Skeletal muscle cell (primary cell): ENCODE measurements around the gene TMEM53.

Experiments
- DNase-seq: peaks from one replicate; pipeline ENCODE4 v3.0.0-alpha.2; 2010; ENCODE audit warnings: low read depth
- H3K4me3 ChIP-seq: 2 replicates; pipeline ENCODE4 v1.5.1; 2011; ENCODE audit warnings: low read depth, mild to moderate bottlenecking, control low read depth, low read length, moderate library complexity

The TMEM53 gene

GRCh38 chr1:44674113-44675000 is at the start of gene TMEM53, which contains the start of gene ARMH1:
Gene TMEM53 (minus strand): TSS chr1:44674481. CDS start chr1:44674391, 90 bp downstream.
Gene ARMH1 (plus strand): TSS chr1:44674714. CDS start chr1:44689698, 14,984 bp downstream.
- peak within 1 kb of the TSS; percentile 67 for H3K4me3 ChIP-seq

DNA sequence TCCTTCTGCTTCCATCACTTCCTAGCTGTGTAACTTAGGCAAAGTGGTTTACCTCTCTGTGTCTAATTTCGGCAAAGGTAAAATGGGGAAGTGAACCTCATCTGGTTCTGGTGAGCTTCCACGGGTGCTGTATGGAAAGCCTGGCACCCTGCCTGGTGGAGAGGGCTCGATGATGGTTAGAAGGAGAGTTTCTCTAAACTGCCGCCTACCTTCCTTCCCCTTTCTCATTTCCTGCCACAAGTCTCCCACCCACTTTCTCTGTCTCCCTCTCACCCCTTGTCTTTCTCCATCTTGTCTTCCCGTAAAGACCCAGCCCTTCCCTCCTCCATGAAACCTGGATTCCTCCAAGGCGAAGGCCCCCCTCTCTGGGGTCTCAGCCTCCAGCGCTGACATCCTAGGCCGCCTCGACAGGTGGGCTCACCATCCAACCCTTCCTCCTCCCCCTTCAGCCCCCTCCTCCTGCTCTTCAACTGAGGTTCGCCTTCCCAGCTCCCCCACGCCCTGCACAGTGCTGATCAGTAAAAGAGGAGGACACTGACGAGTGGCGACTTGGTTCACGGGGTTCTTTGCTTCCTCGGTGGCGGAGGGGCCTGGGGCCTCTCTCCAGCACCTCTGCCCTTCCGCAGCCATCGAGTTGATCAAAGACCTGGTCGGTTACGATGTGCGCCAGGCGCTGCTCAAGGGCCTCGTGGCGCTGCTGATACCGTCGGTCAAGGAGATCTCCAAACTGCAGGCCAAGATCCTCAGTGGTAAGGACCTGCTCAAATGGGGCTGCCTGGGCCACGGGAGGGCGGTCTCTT is 49.4 kb upstream of the TMEM53 start:
- no peak overlapping the region for H3K4me3 ChIP-seq
- DNase-seq, result no peak

More at GRCh38 chr1:44674113-44675000, at the start of gene TMEM53, which contains the start of gene ARMH1:
- peak; percentile 97 for DNase-seq

DNA sequence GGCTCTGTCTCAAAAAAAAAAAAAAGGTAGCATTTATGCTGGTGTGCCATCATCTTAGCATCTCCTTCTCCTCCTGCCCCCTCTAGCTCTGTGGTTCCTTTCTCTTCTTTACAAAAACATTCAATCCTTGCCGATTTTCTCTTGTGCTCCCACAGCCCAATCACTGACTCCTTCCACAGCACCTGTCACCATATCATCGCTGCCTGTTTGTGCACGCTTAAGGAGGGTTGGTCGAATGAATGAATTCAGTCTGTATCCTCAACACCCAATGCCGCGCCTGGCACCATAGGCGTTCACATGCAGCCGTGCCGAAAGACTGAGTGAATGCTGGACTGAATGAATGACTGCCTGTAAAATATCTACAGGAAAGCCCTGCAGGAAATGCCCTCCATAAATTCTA is 48.8 kb upstream of the TMEM53 start:
- DNase-seq, result no peak
- no peak overlapping the region for H3K4me3 ChIP-seq

- no peak overlapping the region for H3K4me3 ChIP-seq
- peak; percentile 94 for DNase-seq
Measured at GRCh38 chr1:44721485-44722361, 47.4 kb upstream of the TMEM53 start.

GRCh38 chr1:44720281-44720680 is 46.0 kb upstream of the TMEM53 start:
- H3K4me3 ChIP-seq, result no peak overlapping the region
- DNase-seq, result no peak

- no peak overlapping the region for H3K4me3 ChIP-seq
- DNase-seq, result no peak
Measured at GRCh38 chr1:44719318-44719717, 45.0 kb upstream of the TMEM53 start.

DNA sequence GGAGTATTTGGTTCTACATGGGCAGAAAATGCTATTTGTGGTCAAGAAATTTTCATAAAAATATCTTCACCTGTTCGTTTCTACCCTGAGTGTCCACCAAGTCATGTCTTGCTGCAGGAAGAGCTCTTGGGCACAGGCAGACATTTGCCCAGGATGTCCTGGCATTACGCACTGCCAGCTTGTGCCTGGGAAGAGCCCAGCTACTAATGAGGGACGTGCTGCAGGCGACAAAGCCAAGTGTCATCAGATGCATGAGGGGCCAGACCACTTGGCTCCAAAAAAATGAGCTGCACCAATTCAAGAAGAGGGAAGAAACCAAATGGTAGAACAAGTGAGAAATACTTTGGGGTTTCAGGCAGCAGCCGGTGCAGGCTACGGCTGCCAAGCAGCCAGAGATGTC is 43.8 kb upstream of the TMEM53 start:
- H3K4me3 ChIP-seq, result no peak overlapping the region
- DNase-seq, result no peak

DNA sequence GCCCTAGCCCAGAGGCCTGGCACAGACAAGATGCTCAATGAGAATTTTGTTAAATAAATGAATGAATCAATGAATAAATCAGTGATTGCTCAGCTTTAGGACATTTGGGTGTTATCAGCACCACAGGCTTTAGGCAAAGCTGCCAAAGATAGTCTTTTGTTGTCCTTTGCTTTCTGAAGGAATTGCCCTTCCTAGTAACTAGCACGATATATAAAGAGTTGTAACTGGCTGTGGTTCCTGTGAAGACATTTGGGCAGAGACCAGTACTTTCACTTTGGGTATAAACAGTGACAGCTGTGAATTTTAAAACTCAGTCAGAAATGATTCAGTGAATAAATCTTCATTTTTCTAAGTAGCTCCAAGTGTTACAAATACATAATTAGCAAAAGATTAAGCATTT is 43.4 kb upstream of the TMEM53 start:
- no peak overlapping the region for H3K4me3 ChIP-seq
- no peak for DNase-seq

- no peak overlapping the region for H3K4me3 ChIP-seq
- DNase-seq, result no peak
Measured at GRCh38 chr1:44717156-44717555, 42.9 kb upstream of the TMEM53 start.

- peak; percentile 30 for DNase-seq
- no peak overlapping the region for H3K4me3 ChIP-seq
Measured at GRCh38 chr1:44714944-44715571, 40.8 kb upstream of the TMEM53 start.

DNA sequence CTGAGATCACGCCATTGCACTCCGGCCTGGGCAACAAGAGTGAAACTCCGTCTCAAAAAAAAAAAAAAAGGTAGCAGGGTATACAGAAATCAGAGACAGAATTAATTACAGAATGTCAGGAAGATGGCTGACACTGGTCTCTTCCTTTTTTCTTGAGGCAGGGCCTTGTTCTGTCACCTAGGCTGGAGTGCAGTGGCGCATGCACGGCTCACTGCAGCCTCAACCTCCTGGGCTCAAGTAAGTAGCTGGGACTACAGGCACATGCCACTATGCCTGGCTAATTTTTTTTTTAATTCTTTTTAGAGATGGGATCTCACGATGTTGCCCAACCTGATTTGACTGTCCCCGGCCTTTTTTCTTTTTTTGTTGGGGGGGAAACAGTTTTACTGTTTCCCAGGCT is 40.3 kb upstream of the TMEM53 start:
- H3K4me3 ChIP-seq, result no peak overlapping the region
- no peak for DNase-seq

DNA sequence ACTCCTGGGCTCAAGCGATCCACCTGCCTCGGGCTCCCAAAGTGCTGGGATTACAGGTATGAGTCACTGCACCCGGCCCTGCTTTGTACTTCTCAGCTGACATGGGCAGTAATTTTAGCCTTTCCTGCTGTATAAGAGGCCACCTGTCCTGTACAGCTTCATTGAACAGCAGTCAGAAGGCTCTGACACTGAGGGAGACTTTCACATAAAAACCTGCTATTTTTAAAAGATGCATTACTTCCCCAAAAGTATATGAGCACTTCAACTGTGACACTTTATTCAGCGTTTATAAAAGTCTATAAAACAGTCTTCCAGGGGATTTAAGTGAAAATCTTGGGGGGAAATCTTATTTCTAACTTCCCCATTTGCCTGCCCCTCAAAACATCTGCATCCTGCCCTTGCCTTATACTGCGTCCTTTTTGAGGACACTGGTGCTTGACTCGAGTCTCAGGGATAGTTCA is 39.1 kb upstream of the TMEM53 start:
- DNase-seq, result no peak
- no peak overlapping the region for H3K4me3 ChIP-seq

DNA sequence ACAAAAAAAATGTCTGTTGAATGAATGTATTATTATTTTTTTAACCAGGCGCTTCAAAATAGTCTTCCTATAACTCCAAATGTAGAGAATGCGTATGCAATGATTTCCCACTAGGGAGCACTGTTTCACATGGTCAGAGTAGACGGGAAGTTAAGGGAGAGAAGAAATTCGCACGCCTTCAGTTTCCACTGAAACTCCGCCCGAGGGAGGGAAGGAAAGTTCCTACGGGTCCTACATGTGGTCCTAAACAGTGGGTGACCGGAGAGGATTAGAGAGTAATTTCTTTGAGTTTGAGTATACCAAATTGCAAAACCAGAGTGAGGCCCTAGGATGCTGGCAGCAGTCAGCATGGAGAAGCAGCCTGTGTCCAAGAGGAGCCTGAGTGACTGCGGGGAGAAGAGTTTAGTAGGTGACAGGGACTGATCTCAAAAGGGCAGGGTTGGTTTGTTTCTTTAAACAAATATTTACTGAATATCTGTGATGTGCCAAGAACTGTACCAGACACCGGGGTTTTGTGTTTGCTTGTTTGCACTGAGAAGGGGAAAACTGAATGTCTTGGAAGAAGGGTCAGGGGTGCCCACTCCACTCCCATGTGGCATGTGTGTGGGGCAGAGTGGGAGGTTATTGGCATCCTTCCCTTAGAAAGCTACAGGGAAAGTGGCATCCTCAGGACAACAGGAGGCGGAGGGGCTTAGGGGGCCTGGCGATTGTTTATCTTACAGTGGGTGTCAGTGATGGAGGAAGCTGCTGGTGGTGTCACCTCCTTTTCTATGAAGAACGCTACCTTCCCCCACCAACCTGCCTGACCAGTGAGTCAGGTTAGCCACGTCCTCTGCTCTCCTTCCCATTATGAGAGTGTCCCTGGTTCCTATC is 33.9 kb upstream of the TMEM53 start:
- H3K4me3 ChIP-seq, result no peak overlapping the region
- no peak for DNase-seq

GRCh38 chr1:44707112-44707881 is 33.0 kb upstream of the TMEM53 start:
- DNase-seq, result peak; percentile 81
- no peak overlapping the region for H3K4me3 ChIP-seq

GRCh38 chr1:44705938-44706337 is 31.7 kb upstream of the TMEM53 start:
- no peak for DNase-seq
- H3K4me3 ChIP-seq, result no peak overlapping the region

- H3K4me3 ChIP-seq, result no peak overlapping the region
- DNase-seq, result no peak
Measured at GRCh38 chr1:44705470-44705869, 31.2 kb upstream of the TMEM53 start.

GRCh38 chr1:44701141-44701573 is 26.9 kb upstream of the TMEM53 start:
- H3K4me3 ChIP-seq, result no peak overlapping the region
- no peak for DNase-seq
